Measurements from ENCODE around the gene IL31RA. TPM values are rescaled to one million over a fixed set of nuclear protein-coding genes. Genes with fewer than 3 reads are reported as not detected.

IL31RA gene
- total RNA-seq, 4 donors from 2014 or later, result not detected

- no peak for DNase-seq
- Histone ChIP-seq H3K36me3 (no peaks in the 10 kb centered on the region), H3K9me3 (no peaks in the 10 kb centered on the region), H3K27me3 (no peaks in the 10 kb centered on the region), H3K4me1 (no peaks in the 10 kb centered on the region), H3K4me3 (no peak overlapping the region), H3K27ac (no peak overlapping the region)
- intact Hi-C loops (cut with DNase I; ENCODE audit: low total_unique reads) (no loop called here), in situ Hi-C loops (cut with MboI; ENCODE audit: low pct_ligation_motif_present in 1 of 4, low pct_unique_long_range_greater_than_20kb in 1 of 4, low sequenced_read_pairs in 3 of 4) (no loop called here)
- 70 to 86% methylated on average over 2 of the region's 2 CpGs for WGBS, 2 donors (ENCODE audit: low coverage in 1 of 2)
- TF ChIP-seq POLR2AphosphoS5 (IDR thresholded peaks at IDR 0.05), result no peak
- TF ChIP-seq EP300 (IDR thresholded peaks at IDR 0.05; ENCODE audit: low read depth), result no peak
- TF ChIP-seq CTCF (IDR thresholded peaks at IDR 0.05), result no peak
- TF ChIP-seq POLR2A (IDR thresholded peaks at IDR 0.05), result no peak
Observed at GRCh38 chr5:55848783-55849182, 2.4 kb upstream of the IL31RA start.

- intact Hi-C loops (cut with DNase I; ENCODE audit: low total_unique reads) (no loop called here), in situ Hi-C loops (cut with MboI; ENCODE audit: low pct_ligation_motif_present in 1 of 4, low pct_unique_long_range_greater_than_20kb in 1 of 4, low sequenced_read_pairs in 3 of 4) (no loop called here)
- WGBS, 2 donors (ENCODE audit: low coverage in 1 of 2), result 64 to 73% methylated on average over 2 of the region's 2 CpGs
- H3K27ac ChIP-seq, result no peak overlapping the region
- TF ChIP-seq POLR2AphosphoS5 (IDR thresholded peaks at IDR 0.05), result no peak
- no peak for TF ChIP-seq POLR2A (IDR thresholded peaks at IDR 0.05)
- TF ChIP-seq CTCF (IDR thresholded peaks at IDR 0.05), result no peak
- no peak for TF ChIP-seq EP300 (IDR thresholded peaks at IDR 0.05; ENCODE audit: low read depth)
- H3K9me3 ChIP-seq, result no peaks in the 10 kb centered on the region
- no peaks in the 10 kb centered on the region for H3K36me3 ChIP-seq
- no peaks in the 10 kb centered on the region for H3K4me1 ChIP-seq
- H3K27me3 ChIP-seq, result no peaks in the 10 kb centered on the region
- DNase-seq, result no peak
- no peak overlapping the region for H3K4me3 ChIP-seq
Observed at GRCh38 chr5:55851675-55851979, 470 bp downstream of the IL31RA start.

GRCh38 chr5:55852503-55852902 is 1.3 kb downstream of the IL31RA start:
- no peaks in the 10 kb centered on the region for H3K27me3 ChIP-seq
- no peaks in the 10 kb centered on the region for H3K9me3 ChIP-seq
- no peak overlapping the region for H3K27ac ChIP-seq
- WGBS, 2 donors (ENCODE audit: low coverage in 1 of 2), result 36 to 70% methylated on average over 3 of the region's 3 CpGs
- no peak overlapping the region for H3K4me3 ChIP-seq
- TF ChIP-seq POLR2AphosphoS5 (IDR thresholded peaks at IDR 0.05), result no peak
- TF ChIP-seq CTCF (IDR thresholded peaks at IDR 0.05), result no peak
- TF ChIP-seq EP300 (IDR thresholded peaks at IDR 0.05; ENCODE audit: low read depth), result no peak
- no peak for TF ChIP-seq POLR2A (IDR thresholded peaks at IDR 0.05)
- H3K36me3 ChIP-seq, result no peaks in the 10 kb centered on the region
- intact Hi-C loops (cut with DNase I; ENCODE audit: low total_unique reads) (no loop called here), in situ Hi-C loops (cut with MboI; ENCODE audit: low pct_ligation_motif_present in 1 of 4, low pct_unique_long_range_greater_than_20kb in 1 of 4, low sequenced_read_pairs in 3 of 4) (no loop called here)
- DNase-seq, result no peak
- H3K4me1 ChIP-seq, result no peaks in the 10 kb centered on the region

- TF ChIP-seq EP300 (IDR thresholded peaks at IDR 0.05; ENCODE audit: low read depth), result no peak
- TF ChIP-seq POLR2A (IDR thresholded peaks at IDR 0.05), result no peak
- TF ChIP-seq CTCF (IDR thresholded peaks at IDR 0.05), result no peak
- DNase-seq, result no peak
- H3K27me3 ChIP-seq, result no peaks in the 10 kb centered on the region
- in situ Hi-C loops (cut with MboI; ENCODE audit: low pct_ligation_motif_present in 1 of 4, low pct_unique_long_range_greater_than_20kb in 1 of 4, low sequenced_read_pairs in 3 of 4) (no loop called here), intact Hi-C loops (cut with DNase I; ENCODE audit: low total_unique reads) (no loop called here)
- H3K9me3 ChIP-seq, result no peaks in the 10 kb centered on the region
- no peaks in the 10 kb centered on the region for H3K36me3 ChIP-seq
- no peak overlapping the region for H3K27ac ChIP-seq
- WGBS, 2 donors (ENCODE audit: low coverage in 1 of 2), result 64 to 75% methylated on average over 3 of the region's 3 CpGs
- no peak overlapping the region for H3K4me3 ChIP-seq
- no peaks in the 10 kb centered on the region for H3K4me1 ChIP-seq
Observed at GRCh38 chr5:55853041-55853670, 2.0 kb downstream of the IL31RA start.

Measured in transverse colon (tissue), 4 donors.